Mammary epithelial cell (primary cell): ENCODE data around the gene TMEM132D.

Experiments
- CTCF ChIP-seq, 2 donors: IDR thresholded peaks in 1 of 2; conservative IDR thresholded peaks in 1 of 2; 2 replicates each; pipeline ENCODE4 v1.5.1; 2011 to 2012; ENCODE audit warnings: inconsistent platforms in 2 of 2, low read length in 2 of 2, mild to moderate bottlenecking in 2 of 2, control low read depth in 1 of 2, low read depth in 1 of 2; ENCODE audit not compliant: insufficient read depth in 1 of 2; ENCODE audit errors: extremely low read depth in 1 of 2
- EZH2 ChIP-seq: IDR thresholded peaks from 2 replicates; pipeline ENCODE4 v1.6.1; 2012; ENCODE audit warnings: low read length, inconsistent platforms, borderline replicate concordance

DNA sequence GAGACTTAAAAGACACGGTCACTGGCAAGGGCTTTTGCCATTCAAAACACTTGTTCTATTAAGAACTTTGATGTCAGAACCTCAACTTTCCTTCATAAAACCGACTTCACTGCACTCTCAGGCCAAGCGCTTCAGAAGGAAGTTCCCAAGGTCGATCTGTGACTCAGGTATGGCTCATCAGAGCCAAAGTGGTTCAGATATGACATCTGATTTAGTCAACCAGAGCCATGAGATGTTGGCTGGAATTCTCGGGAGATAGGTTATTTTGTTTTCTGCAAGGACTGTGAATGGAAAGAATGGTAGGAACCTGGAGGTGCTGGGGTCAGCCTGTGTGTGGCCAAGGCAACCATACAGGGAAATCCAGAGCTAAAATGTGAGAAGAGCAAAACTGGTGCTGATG lies 604.9 kb downstream of the TMEM132D start:
- no peak for TF ChIP-seq CTCF (conservative IDR thresholded peaks at IDR 0.05 in 1 of 2, IDR thresholded peaks at IDR 0.05 in 1 of 2; ENCODE audit: extremely low read depth in 1 of 2, insufficient read depth in 1 of 2, low read depth in 1 of 2, low read length in 2 of 2)
- no peak for TF ChIP-seq EZH2
